SK-N-SH (cell line): ENCODE data around the gene TGM2. TPM values are rescaled to one million over a fixed set of nuclear protein-coding genes. Genes with fewer than 3 reads are reported as not detected.

Source experiments
- CTCF ChIA-PET: fragments of 300-600, 350-600 bp; formaldehyde crosslinking; extraction: SDS; loops from one replicate; lab custom pipeline; 2021; lab: Yijun Ruan, JAX
- POLR2A ChIA-PET: fragments of 350-600 bp; sonication (Branson Sonifier 250); formaldehyde crosslinking; extraction: SDS; loops from one replicate; lab custom pipeline; 2020; ENCODE audit warnings: antibody characterized with exemption, inconsistent platforms; lab: Yijun Ruan, JAX
- DNase-seq: peaks from one replicate; pipeline ENCODE4 v3.0.0; 2012
- H2AFZ ChIP-seq: fragments of 200-600 bp; sonication (generic); 2 replicates; pipeline ENCODE4 v1.8.1; 2016; ENCODE audit warnings: antibody characterized with exemption, mild to moderate bottlenecking, low read depth
- H3F3A ChIP-seq: fragments of 200-600 bp; sonication (generic); replicated peaks from 2 replicates; pipeline ENCODE3; 2016; ENCODE audit warnings: antibody characterized with exemption, mild to moderate bottlenecking; ENCODE audit not compliant: insufficient read depth
- H3K27ac ChIP-seq, 2 experiments: fragments of 200-500 bp in 1 of 2; fragments of 200-600 bp in 1 of 2; sonication (Bioruptor generic) in 1 of 2; sonication (generic), shearing (Covaris generic) in 1 of 2; 2 replicates each; pipeline versions ENCODE4 v1.5.1 to v1.6.1; 2014 to 2016; ENCODE audit warnings: low read depth in 2 of 2, inconsistent platforms in 1 of 2, low read length in 1 of 2, mild to moderate bottlenecking in 1 of 2, mixed read lengths in 1 of 2
- H3K27me3 ChIP-seq: fragments of 200-600 bp; sonication (generic), shearing (Covaris generic); 2 replicates; pipeline ENCODE4 v1.6.1; 2016; ENCODE audit warnings: mixed run types; ENCODE audit not compliant: insufficient read depth
- H3K36me3 ChIP-seq, 2 experiments: fragments of 200-500 bp in 1 of 2; fragments of 200-600 bp in 1 of 2; sonication (Bioruptor generic) in 1 of 2; sonication (generic) in 1 of 2; replicated peaks in 1 of 2; 2 replicates each; pipeline versions ENCODE3 to v1.5.1; 2014 to 2016; ENCODE audit warnings: low read length in 1 of 2, mild to moderate bottlenecking in 1 of 2; ENCODE audit not compliant: insufficient read depth in 2 of 2, control insufficient read depth in 1 of 2
- H3K4me1 ChIP-seq, 2 experiments: fragments of 200-500 bp in 1 of 2; fragments of 200-600 bp in 1 of 2; sonication (Bioruptor generic) in 1 of 2; sonication (generic), shearing (Covaris generic) in 1 of 2; 2 replicates each; pipeline versions ENCODE4 v1.5.1 to v1.6.1; 2014 to 2016; ENCODE audit warnings: low read depth in 1 of 2, low read length in 1 of 2, mixed run types in 1 of 2; ENCODE audit not compliant: insufficient read depth in 2 of 2, control insufficient read depth in 1 of 2
- H3K4me2 ChIP-seq: fragments of 200-600 bp; sonication (generic), shearing (Covaris generic); 2 replicates; pipeline ENCODE4 v1.6.1; 2017; ENCODE audit warnings: mixed run types
- H3K4me3 ChIP-seq, 2 experiments: fragments of 200-500 bp in 1 of 2; fragments of 200-600 bp in 1 of 2; sonication (Bioruptor generic) in 1 of 2; sonication (generic), shearing (Covaris generic) in 1 of 2; 2 replicates each; pipeline versions ENCODE4 v1.5.1 to v1.8.1; 2014 to 2016; ENCODE audit warnings: low read depth in 2 of 2, inconsistent platforms in 1 of 2, low read length in 1 of 2, mild to moderate bottlenecking in 1 of 2, mixed read lengths in 1 of 2, moderate library complexity in 1 of 2
- H3K79me2 ChIP-seq: fragments of 200-600 bp; sonication (generic); 2 replicates; pipeline ENCODE4 v1.8.1; 2017; ENCODE audit warnings: mild to moderate bottlenecking; ENCODE audit not compliant: insufficient read depth
- H3K9ac ChIP-seq: fragments of 200-600 bp; sonication (generic); 2 replicates; pipeline ENCODE4 v1.6.1; 2017; ENCODE audit warnings: mixed run types
- H3K9me2 ChIP-seq: fragments of 200-600 bp; sonication (generic); 2 replicates; pipeline ENCODE4 v1.6.1; 2017; ENCODE audit warnings: mixed run types
- H3K9me3 ChIP-seq: fragments of 200-600 bp; sonication (generic); 2 replicates; pipeline ENCODE4 v1.6.1; 2017; ENCODE audit warnings: mixed run types, mild to moderate bottlenecking, moderate library complexity
- H4K20me1 ChIP-seq: fragments of 200-600 bp; sonication (generic); 2 replicates; pipeline ENCODE4 v1.6.1; 2017; ENCODE audit warnings: mild to moderate bottlenecking, mixed run types; ENCODE audit not compliant: insufficient read depth
- CHD2 ChIP-seq: fragments of 150-350 bp; IDR thresholded peaks from 2 replicates; pipeline ENCODE4 v1.6.1; 2018; ENCODE audit warnings: low read length; ENCODE audit not compliant: partially characterized antibody
- CTCF ChIP-seq: fragments of 200-600 bp; sonication (generic); IDR thresholded peaks from 2 replicates; pipeline ENCODE4 v1.6.1; 2017; ENCODE audit warnings: antibody characterized with exemption, mild to moderate bottlenecking, moderate library complexity
- ELF1 ChIP-seq: IDR thresholded peaks from 2 replicates; pipeline ENCODE4 v1.4.0; 2012
- EZH2phosphoT487 ChIP-seq: fragments of 200-600 bp; sonication (generic); IDR thresholded peaks from 2 replicates; pipeline ENCODE4 v1.6.1; 2017; ENCODE audit warnings: low read depth, mixed run types, mild to moderate bottlenecking, antibody characterized with exemption, moderate library complexity, borderline replicate concordance
- FOSL2 ChIP-seq: IDR thresholded peaks from 2 replicates; pipeline ENCODE4 v1.4.0; 2012; ENCODE audit warnings: low read depth, mild to moderate bottlenecking, moderate library complexity, borderline replicate concordance
- FOXJ3 ChIP-seq: sonication (generic); formaldehyde crosslinking; IDR thresholded peaks from 2 replicates; pipeline ENCODE4 v1.5.1; 2020; ENCODE audit warnings: mild to moderate bottlenecking, missing genetic modification reagents
- FOXM1 ChIP-seq: IDR thresholded peaks from 2 replicates; pipeline ENCODE4 v1.4.0; 2012; ENCODE audit warnings: low read depth, mild to moderate bottlenecking
- GABPA ChIP-seq: IDR thresholded peaks from 2 replicates; pipeline ENCODE4 v1.4.0; 2012; ENCODE audit warnings: low read depth, mild to moderate bottlenecking
- GATA2 ChIP-seq: sonication (generic); formaldehyde crosslinking; IDR thresholded peaks from 2 replicates; pipeline ENCODE4 v1.5.0; 2020; ENCODE audit warnings: mild to moderate bottlenecking, missing genetic modification reagents
- JUND ChIP-seq: IDR thresholded peaks from 2 replicates; pipeline ENCODE4 v1.4.0; 2012
- MXI1 ChIP-seq: IDR thresholded peaks from 2 replicates; pipeline ENCODE4 v1.6.1; 2012; ENCODE audit warnings: mild to moderate bottlenecking, low read depth, low read length, improper control_type of control experiment
- NFIC ChIP-seq: IDR thresholded peaks from 2 replicates; pipeline ENCODE4 v1.4.0; 2012; ENCODE audit warnings: borderline replicate concordance
- RAD21 ChIP-seq: IDR thresholded peaks from 2 replicates; pipeline ENCODE4 v1.6.1; 2012; ENCODE audit warnings: mild to moderate bottlenecking, low read length
- RCOR1 ChIP-seq: fragments of 150-350 bp; IDR thresholded peaks from 2 replicates; pipeline ENCODE4 v1.6.1; 2017; ENCODE audit warnings: antibody characterized with exemption, low read length
- RFX5 ChIP-seq: IDR thresholded peaks from 2 replicates; pipeline ENCODE4 v1.6.1; 2012; ENCODE audit warnings: mild to moderate bottlenecking, improper control_type of control experiment, low read length
- RXRA ChIP-seq: IDR thresholded peaks from 2 replicates; pipeline ENCODE4 v1.4.0; 2012; ENCODE audit warnings: low read depth, mild to moderate bottlenecking, borderline replicate concordance
- SIN3A ChIP-seq: IDR thresholded peaks from 2 replicates; pipeline ENCODE4 v1.6.1; 2012; ENCODE audit warnings: low read depth, mild to moderate bottlenecking, low read length, moderate library complexity, borderline replicate concordance
- SMC3 ChIP-seq: IDR thresholded peaks from 2 replicates; pipeline ENCODE4 v1.6.1; 2012; ENCODE audit warnings: low read depth, low read length, improper control_type of control experiment
- TEAD4 ChIP-seq: IDR thresholded peaks from 2 replicates; pipeline ENCODE4 v1.4.0; 2012; ENCODE audit warnings: mild to moderate bottlenecking, borderline replicate concordance; ENCODE audit not compliant: insufficient read depth
- USF1 ChIP-seq: IDR thresholded peaks from 2 replicates; pipeline ENCODE4 v1.4.0; 2012; ENCODE audit warnings: low read depth, borderline replicate concordance
- YY1 ChIP-seq: IDR thresholded peaks from 2 replicates; pipeline ENCODE4 v1.4.0; 2012; ENCODE audit warnings: low read depth, mild to moderate bottlenecking
- ZBTB33 ChIP-seq: IDR thresholded peaks from 2 replicates; pipeline ENCODE4 v1.4.0; 2012; ENCODE audit warnings: low read depth, borderline replicate concordance
- WGBS: methylation state at CpG from one replicate; pipeline ENCODE4 v1.1.6; 2017; ENCODE audit warnings: low lambda C conversion rate; 5-methylcytosine and 5-hydroxymethylcytosine counted together
- polyA plus RNA-seq, 3 experiments: library from polyadenylated mRNA; depleted of rRNA; stranded (reverse); fragments of >200 nt; gene quantifications; 2 replicates each; pipeline ENCODE4 v1.2.3, GENCODE V29; 2012
- TF ChIP-seq, protein P1 (sequence below): IDR thresholded peaks from 2 replicates; pipeline ENCODE4 v1.6.1; 2012; ENCODE audit warnings: mild to moderate bottlenecking, low read depth, low read length, moderate library complexity
- TF ChIP-seq, protein P2 (sequence below): fragments of 150-350 bp; IDR thresholded peaks from 2 replicates; pipeline ENCODE4 v1.6.1; 2017; ENCODE audit warnings: antibody characterized with exemption, low read length, low read depth, borderline replicate concordance

Gene TGM2
- polyA plus RNA-seq, 1 of the 3 experiments (the other 2 are of a cell fraction) = 676 TPM

GRCh38 chr20:38126932-38127621, 38.0 kb downstream of the TGM2 start:
- Histone ChIP-seq H3K9me2 (no peaks in the 10 kb centered on the region), H3K4me3 (no peak overlapping the region), H3K27ac (peak overlapping the region; percentile 82 to 86), H3K9me3 (no peaks in the 10 kb centered on the region), H3K9ac (peak overlapping the region; percentile 47; the same call in 1 of the 2 replicates), H2AFZ (no peak overlapping the region), H3K4me2 (peak overlapping the region; percentile 30; the same call in 1 of the 2 replicates), H3K36me3 (peaks cover 2 to 21% of the 10 kb centered on the region in 2 experiments), H3K4me1 (peaks cover 29 to 43% of the 10 kb centered on the region in 2 experiments), H3K27me3 (no peaks in the 10 kb centered on the region), H4K20me1 (no peaks in the 10 kb centered on the region), H3F3A (peaks cover 69% of the 10 kb centered on the region), H3K79me2 (no peaks in the 10 kb centered on the region)
- DNase-seq = no peak
- POLR2A ChIA-PET = no interaction called here
- CTCF ChIA-PET = interaction anchor here (1.0 to 2.3 kb wide), 6 partner anchors 8 to 94 kb away, joined by 3 to 9 read pairs (median 6); no protein-coding TSS in a partner anchor
- 17% methylated on average over 11 of the region's 12 CpGs for WGBS
- no peak for TF ChIP-seq CHD2
- 0 out of 2 replicates have a peak, but pooled peaks have one; percentile 31 for TF ChIP-seq TEAD4
- no peak for TF ChIP-seq RCOR1
- TF ChIP-seq, protein P1, sequence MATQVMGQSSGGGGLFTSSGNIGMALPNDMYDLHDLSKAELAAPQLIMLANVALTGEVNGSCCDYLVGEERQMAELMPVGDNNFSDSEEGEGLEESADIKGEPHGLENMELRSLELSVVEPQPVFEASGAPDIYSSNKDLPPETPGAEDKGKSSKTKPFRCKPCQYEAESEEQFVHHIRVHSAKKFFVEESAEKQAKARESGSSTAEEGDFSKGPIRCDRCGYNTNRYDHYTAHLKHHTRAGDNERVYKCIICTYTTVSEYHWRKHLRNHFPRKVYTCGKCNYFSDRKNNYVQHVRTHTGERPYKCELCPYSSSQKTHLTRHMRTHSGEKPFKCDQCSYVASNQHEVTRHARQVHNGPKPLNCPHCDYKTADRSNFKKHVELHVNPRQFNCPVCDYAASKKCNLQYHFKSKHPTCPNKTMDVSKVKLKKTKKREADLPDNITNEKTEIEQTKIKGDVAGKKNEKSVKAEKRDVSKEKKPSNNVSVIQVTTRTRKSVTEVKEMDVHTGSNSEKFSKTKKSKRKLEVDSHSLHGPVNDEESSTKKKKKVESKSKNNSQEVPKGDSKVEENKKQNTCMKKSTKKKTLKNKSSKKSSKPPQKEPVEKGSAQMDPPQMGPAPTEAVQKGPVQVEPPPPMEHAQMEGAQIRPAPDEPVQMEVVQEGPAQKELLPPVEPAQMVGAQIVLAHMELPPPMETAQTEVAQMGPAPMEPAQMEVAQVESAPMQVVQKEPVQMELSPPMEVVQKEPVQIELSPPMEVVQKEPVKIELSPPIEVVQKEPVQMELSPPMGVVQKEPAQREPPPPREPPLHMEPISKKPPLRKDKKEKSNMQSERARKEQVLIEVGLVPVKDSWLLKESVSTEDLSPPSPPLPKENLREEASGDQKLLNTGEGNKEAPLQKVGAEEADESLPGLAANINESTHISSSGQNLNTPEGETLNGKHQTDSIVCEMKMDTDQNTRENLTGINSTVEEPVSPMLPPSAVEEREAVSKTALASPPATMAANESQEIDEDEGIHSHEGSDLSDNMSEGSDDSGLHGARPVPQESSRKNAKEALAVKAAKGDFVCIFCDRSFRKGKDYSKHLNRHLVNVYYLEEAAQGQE = peak; percentile 43; the same call in 1 of the 2 replicates
- 0 out of 2 replicates have a peak, but pooled peaks have one; percentile 45 for TF ChIP-seq ZBTB33
- TF ChIP-seq, protein P2, sequence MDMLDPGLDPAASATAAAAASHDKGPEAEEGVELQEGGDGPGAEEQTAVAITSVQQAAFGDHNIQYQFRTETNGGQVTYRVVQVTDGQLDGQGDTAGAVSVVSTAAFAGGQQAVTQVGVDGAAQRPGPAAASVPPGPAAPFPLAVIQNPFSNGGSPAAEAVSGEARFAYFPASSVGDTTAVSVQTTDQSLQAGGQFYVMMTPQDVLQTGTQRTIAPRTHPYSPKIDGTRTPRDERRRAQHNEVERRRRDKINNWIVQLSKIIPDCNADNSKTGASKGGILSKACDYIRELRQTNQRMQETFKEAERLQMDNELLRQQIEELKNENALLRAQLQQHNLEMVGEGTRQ = no peak
- no peak for TF ChIP-seq EZH2phosphoT487
- no peak for TF ChIP-seq FOXM1
- peak; percentile 79; the same call in 1 of the 2 replicates for TF ChIP-seq SIN3A
- TF ChIP-seq USF1 = peak; percentile 70
- no peak for TF ChIP-seq RAD21
- no peak for TF ChIP-seq RFX5
- TF ChIP-seq ELF1 = 0 out of 2 replicates have a peak, but pooled peaks have one; percentile 35
- TF ChIP-seq CTCF = no peak
- TF ChIP-seq YY1 = no peak
- TF ChIP-seq GABPA = no peak
- peak; percentile 73 for TF ChIP-seq JUND
- TF ChIP-seq GATA2 (CRISPR knock-in tag) = no peak
- TF ChIP-seq FOXJ3 (CRISPR knock-in tag) = no peak
- TF ChIP-seq FOSL2 = peak; percentile 82
- TF ChIP-seq NFIC = peak; percentile 75
- no peak; the same call in 1 of the 2 replicates for TF ChIP-seq SMC3
- no peak for TF ChIP-seq MXI1
- peak; percentile 92 for TF ChIP-seq RXRA
